ENCODE data around the gene KLHL22. TPM values are rescaled to one million over a fixed set of nuclear protein-coding genes. Genes with fewer than 3 reads are reported as not detected.

The KLHL22 gene
- total and polyA plus RNA-seq, 2 of the 8 experiments (the other 6 are each of a cell fraction or from before 2014, with no cell fraction given), result 9.4 to 16.2 TPM

DNA sequence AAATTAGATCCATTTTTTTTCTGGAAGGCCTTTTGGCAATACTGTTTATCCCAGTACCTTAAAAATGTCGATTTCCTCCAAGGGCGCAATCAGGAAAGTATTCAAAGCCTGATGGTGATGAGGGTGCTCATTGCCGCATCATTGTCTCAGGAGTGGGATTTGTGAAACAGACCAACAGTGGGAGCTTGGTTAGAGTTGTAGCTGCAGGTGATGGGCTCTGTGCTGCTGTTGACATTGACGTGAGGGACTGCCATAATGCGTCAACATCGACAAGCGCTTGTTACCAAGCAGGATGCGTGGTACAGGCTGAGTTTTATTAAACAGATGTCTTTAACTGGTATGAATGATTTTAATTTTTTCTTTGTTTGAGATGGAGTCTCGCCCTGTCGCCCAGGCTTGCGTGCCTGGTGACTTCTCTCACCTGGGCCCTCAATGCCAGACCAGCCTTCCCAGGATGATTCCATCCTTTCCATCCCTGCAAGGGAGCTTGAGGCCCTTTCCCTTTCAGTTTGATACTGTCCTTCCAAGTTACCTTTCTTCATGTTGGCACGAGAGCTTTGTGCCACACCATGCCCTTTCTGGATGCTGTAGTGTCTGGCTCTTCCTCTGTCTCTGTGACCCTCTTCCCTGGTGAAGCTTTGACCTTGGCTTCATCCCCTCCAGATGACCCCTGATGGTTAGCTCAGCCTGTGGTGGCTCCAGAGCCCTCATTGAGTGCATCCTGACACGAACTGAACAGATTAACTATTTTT lies 22.4 kb upstream of the KLHL22 start:
- Histone ChIP-seq H4K20me1 (replicated peaks in 1 of 2; ENCODE audit: control insufficient read depth in 1 of 2, insufficient read depth in 2 of 2, low read length in 2 of 2) (peaks cover 10 to 22% of the 10 kb centered on the region in 2 experiments), H3K36me3 (ENCODE audit: control insufficient read depth in 2 of 4, insufficient read depth in 4 of 4, low read length in 3 of 4) (no peaks in the 10 kb centered on the region; a peak in 1 of 8 replicates), H2BK120ac (replicated peaks; ENCODE audit: low read depth, low read length) (no peak overlapping the region)
- no peak for TF ChIP-seq CREB1 (IDR thresholded peaks at IDR 0.05)
- no peak for TF ChIP-seq SIX5 (IDR thresholded peaks at IDR 0.05; ENCODE audit: low read depth, low read length)
- TF ChIP-seq KDM1A (IDR thresholded peaks at IDR 0.05; ENCODE audit: borderline replicate concordance, low read length), result no peak
- TF ChIP-seq TCF12 (IDR thresholded peaks at IDR 0.05; ENCODE audit: low read depth, low read length), result no peak
- no peak for TF ChIP-seq SP1 (IDR thresholded peaks at IDR 0.05; ENCODE audit: low read depth, low read length)
- no peak for TF ChIP-seq RAD21 (IDR thresholded peaks at IDR 0.05 in 1 of 2, conservative IDR thresholded peaks at IDR 0.05 in 1 of 2; ENCODE audit: low read depth in 2 of 2, low read length in 2 of 2)
- TF ChIP-seq TAF7 (optimal IDR thresholded peaks at IDR 0.05; ENCODE audit: borderline replicate concordance, low read depth, low read length), result no peak
- TF ChIP-seq NANOG (IDR thresholded peaks at IDR 0.05; ENCODE audit: insufficient read depth, low read depth, low read length, poor library complexity, severe bottlenecking), result no peak
- no peak for TF ChIP-seq NRF1 (IDR thresholded peaks at IDR 0.05; ENCODE audit: low read depth, low read length)
- TF ChIP-seq, protein P1, sequence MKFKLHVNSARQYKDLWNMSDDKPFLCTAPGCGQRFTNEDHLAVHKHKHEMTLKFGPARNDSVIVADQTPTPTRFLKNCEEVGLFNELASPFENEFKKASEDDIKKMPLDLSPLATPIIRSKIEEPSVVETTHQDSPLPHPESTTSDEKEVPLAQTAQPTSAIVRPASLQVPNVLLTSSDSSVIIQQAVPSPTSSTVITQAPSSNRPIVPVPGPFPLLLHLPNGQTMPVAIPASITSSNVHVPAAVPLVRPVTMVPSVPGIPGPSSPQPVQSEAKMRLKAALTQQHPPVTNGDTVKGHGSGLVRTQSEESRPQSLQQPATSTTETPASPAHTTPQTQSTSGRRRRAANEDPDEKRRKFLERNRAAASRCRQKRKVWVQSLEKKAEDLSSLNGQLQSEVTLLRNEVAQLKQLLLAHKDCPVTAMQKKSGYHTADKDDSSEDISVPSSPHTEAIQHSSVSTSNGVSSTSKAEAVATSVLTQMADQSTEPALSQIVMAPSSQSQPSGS (IDR thresholded peaks at IDR 0.05; ENCODE audit: low read length), result no peak

More for the DNA sequence above, 22.4 kb upstream of the KLHL22 start:
- no peak overlapping the region for H3K23ac ChIP-seq (ENCODE audit: insufficient read length)
- H2AK5ac ChIP-seq (ENCODE audit: low read depth, low read length), result no peak overlapping the region
- H3K79me2 ChIP-seq (ENCODE audit: control insufficient read depth in 1 of 2, insufficient read depth in 2 of 2, low read length in 2 of 2), result peaks cover 9 to 66% of the 10 kb centered on the region in 2 experiments
- no peak overlapping the region for H3K18ac ChIP-seq (ENCODE audit: extremely low read depth, low read length)
- H4K5ac ChIP-seq (ENCODE audit: insufficient read length, low read depth, low read length), result no peak overlapping the region
- no peak overlapping the region for H3K14ac ChIP-seq (ENCODE audit: insufficient read length)
- H3K4me3 ChIP-seq (ENCODE audit: extremely low read depth in 1 of 4, insufficient read depth in 2 of 4, low read depth in 3 of 4, low read length in 4 of 4), result no peak overlapping the region
- H4K8ac ChIP-seq (ENCODE audit: extremely low read depth, insufficient read depth, low read length), result no peak overlapping the region
- no peak overlapping the region; the same call in 1 of the 2 replicates for H2BK20ac ChIP-seq (ENCODE audit: low read length)
- H3K4ac ChIP-seq (replicated peaks; ENCODE audit: insufficient read length, low read depth, low read length), result no peak overlapping the region
- H3K9ac ChIP-seq (replicated peaks in 1 of 4; ENCODE audit: extremely low read depth in 1 of 4, low read depth in 3 of 4, low read length in 3 of 4), result no peak overlapping the region; a peak in 1 of 7 replicates
- H3K4me1 ChIP-seq (replicated peaks in 1 of 4; ENCODE audit: control insufficient read depth in 3 of 4, insufficient read depth in 4 of 4, low read length in 3 of 4), result no peaks in the 10 kb centered on the region
- H3K4me2 ChIP-seq (ENCODE audit: insufficient read depth in 1 of 2, low read depth in 2 of 2, low read length in 2 of 2), result no peak overlapping the region
- H3K9me3 ChIP-seq (ENCODE audit: insufficient read depth in 2 of 2, low read depth in 1 of 2, low read length in 1 of 2), result no peaks in the 10 kb centered on the region
- H3K27me3 ChIP-seq (replicated peaks in 1 of 4; ENCODE audit: control insufficient read depth in 3 of 4, extremely low read depth in 1 of 4, insufficient read depth in 3 of 4, low read length in 3 of 4), result no peaks in the 10 kb centered on the region
- no peak overlapping the region for H2BK12ac ChIP-seq (ENCODE audit: low read depth, low read length)
- H3K23me2 ChIP-seq (ENCODE audit: low read depth, low read length), result no peaks in the 10 kb centered on the region
- H2BK5ac ChIP-seq (ENCODE audit: low read depth, low read length), result no peak overlapping the region
- ChIA-PET POLR2A (ENCODE audit: partially characterized antibody) (interaction anchor here (1.1 to 2.9 kb wide), 3 partner anchors 9 to 14 kb away, joined by 3 to 14 read pairs (median 3); partner anchors contain the start of gene MED15), CTCF (ENCODE audit: partially characterized antibody) (interaction anchor here (0.5 to 1.3 kb wide), 7 partner anchors 9 to 53 kb away, joined by 3 to 4 read pairs (median 3); partner anchors contain the start of gene MED15)
- no peak overlapping the region for H2BK15ac ChIP-seq (ENCODE audit: low read length)
- peaks cover 29% of the 10 kb centered on the region for H3K79me1 ChIP-seq (ENCODE audit: low read depth, low read length)
- H3K56ac ChIP-seq (replicated peaks; ENCODE audit: insufficient read length, low read depth, low read length), result no peak overlapping the region
- H2AFZ ChIP-seq (ENCODE audit: low read length), result no peak overlapping the region
- DNase-seq (ENCODE audit: low read depth in 1 of 2, low spot score in 2 of 2) (no peak), FAIRE-seq (no peak)
- no peak overlapping the region for H4K91ac ChIP-seq (replicated peaks; ENCODE audit: insufficient read length, low read length)
- no peak overlapping the region for H3K27ac ChIP-seq (ENCODE audit: low read depth, low read length)
- WGBS, 2 experiments (ENCODE audit: extremely low coverage in 1 of 2, insufficient coverage in 1 of 2, insufficient read length in 1 of 2, insufficient replicate concordance in 2 of 2, low coverage in 1 of 2, low lambda C conversion rate in 2 of 2, missing lambda C conversion rate in 1 of 2), result 87% methylated on average over 13 of the region's 13 CpGs; no CpG with 5 or more reads in 1 of the 2 experiments

All from H1 (cell line).